ENCODE results near the gene WDR93. TPM values are rescaled to one million over a fixed set of nuclear protein-coding genes. Genes with fewer than 3 reads are reported as not detected.

Gene WDR93
- total RNA-seq, 2 donors from 2014 or later, result 0.24 to 0.64 TPM

GRCh38 chr15:89769366-89769765 lies 78.8 kb downstream of the WDR93 start:
- H3K4me3 ChIP-seq (ENCODE audit: low read length), result no peak overlapping the region
- H3K27ac ChIP-seq (ENCODE audit: low read depth, low read length), result no peak overlapping the region
- no peak overlapping the region for H3K4me3 Mint-ChIP-seq
- H3K9ac ChIP-seq (ENCODE audit: extremely low read depth, low read length, poor library complexity, severe bottlenecking), result no peak overlapping the region
- no peaks in the 10 kb centered on the region for H3K27me3 ChIP-seq (ENCODE audit: control insufficient read depth, insufficient read depth, low read length, poor library complexity, severe bottlenecking)
- 100% methylated on average over 2 of the region's 3 CpGs for WGBS, 2 experiments (ENCODE audit: insufficient coverage in 1 of 2, insufficient read length in 1 of 2)
- H3K27ac Mint-ChIP-seq, result no peak overlapping the region
- no peaks in the 10 kb centered on the region for H3K9me3 ChIP-seq (ENCODE audit: control insufficient read depth, low read length)
- H3K9me3 Mint-ChIP-seq, result no peaks in the 10 kb centered on the region
- H3K27me3 Mint-ChIP-seq (ENCODE audit: insufficient read depth), result peaks cover 27% of the 10 kb centered on the region
- H3K36me3 ChIP-seq (ENCODE audit: control insufficient read depth, insufficient read depth, low read length), result no peaks in the 10 kb centered on the region
- no peaks in the 10 kb centered on the region for H3K4me1 Mint-ChIP-seq
- TF ChIP-seq CTCF (conservative IDR thresholded peaks at IDR 0.05), result no peak
- no peaks in the 10 kb centered on the region for H3K36me3 Mint-ChIP-seq (ENCODE audit: low read depth)
- DNase-seq, result no peak
- no peaks in the 10 kb centered on the region for H3K4me1 ChIP-seq (ENCODE audit: control insufficient read depth, insufficient read depth, low read length)

- Mint-ChIP-seq H3K9me3 (no peaks in the 10 kb centered on the region), H3K36me3 (ENCODE audit: low read depth) (no peaks in the 10 kb centered on the region), H3K4me3 (no peak overlapping the region), H3K27me3 (ENCODE audit: insufficient read depth) (peaks cover 32% of the 10 kb centered on the region), H3K27ac (no peak overlapping the region), H3K4me1 (no peaks in the 10 kb centered on the region)
- no peaks in the 10 kb centered on the region for H3K4me1 ChIP-seq (ENCODE audit: control insufficient read depth, insufficient read depth, low read length)
- no peaks in the 10 kb centered on the region for H3K27me3 ChIP-seq (ENCODE audit: control insufficient read depth, insufficient read depth, low read length, poor library complexity, severe bottlenecking)
- DNase-seq, result no peak
- no peaks in the 10 kb centered on the region for H3K9me3 ChIP-seq (ENCODE audit: control insufficient read depth, low read length)
- H3K36me3 ChIP-seq (ENCODE audit: control insufficient read depth, insufficient read depth, low read length), result no peaks in the 10 kb centered on the region
- no peak overlapping the region for H3K27ac ChIP-seq (ENCODE audit: low read depth, low read length)
- no peak overlapping the region for H3K4me3 ChIP-seq (ENCODE audit: low read length)
- 81 to 100% methylated on average over 1 to 3 of the region's 3 CpGs for WGBS, 2 experiments (ENCODE audit: insufficient coverage in 1 of 2, insufficient read length in 1 of 2)
- H3K9ac ChIP-seq (ENCODE audit: extremely low read depth, low read length, poor library complexity, severe bottlenecking), result no peak overlapping the region
- TF ChIP-seq CTCF (conservative IDR thresholded peaks at IDR 0.05), result no peak
Observed at GRCh38 chr15:89770041-89770440, 79.4 kb downstream of the WDR93 start.

- no peak overlapping the region for H3K4me3 Mint-ChIP-seq
- H3K27me3 Mint-ChIP-seq (ENCODE audit: insufficient read depth), result peaks cover 47% of the 10 kb centered on the region
- no peaks in the 10 kb centered on the region for H3K4me1 Mint-ChIP-seq
- Histone ChIP-seq H3K27ac (ENCODE audit: low read depth, low read length) (no peak overlapping the region), H3K27me3 (ENCODE audit: control insufficient read depth, insufficient read depth, low read length, poor library complexity, severe bottlenecking) (peaks cover 22% of the 10 kb centered on the region), H3K9ac (ENCODE audit: extremely low read depth, low read length, poor library complexity, severe bottlenecking) (no peak overlapping the region), H3K4me1 (ENCODE audit: control insufficient read depth, insufficient read depth, low read length) (no peaks in the 10 kb centered on the region), H3K36me3 (ENCODE audit: control insufficient read depth, insufficient read depth, low read length) (no peaks in the 10 kb centered on the region), H3K9me3 (ENCODE audit: control insufficient read depth, low read length) (no peaks in the 10 kb centered on the region), H3K4me3 (ENCODE audit: low read length) (no peak overlapping the region)
- H3K27ac Mint-ChIP-seq, result no peak overlapping the region
- WGBS, 2 experiments (ENCODE audit: insufficient coverage in 1 of 2, insufficient read length in 1 of 2), result 89 to 100% methylated on average over 1 to 2 of the region's 3 CpGs
- TF ChIP-seq CTCF (conservative IDR thresholded peaks at IDR 0.05), result peak; percentile 65
- H3K9me3 Mint-ChIP-seq, result no peaks in the 10 kb centered on the region
- no peak for DNase-seq
- no peaks in the 10 kb centered on the region for H3K36me3 Mint-ChIP-seq (ENCODE audit: low read depth)
Observed at GRCh38 chr15:89772932-89773583, 82.4 kb downstream of the WDR93 start.
